ENCODE data around the gene UROC1.

The UROC1 gene

DNA sequence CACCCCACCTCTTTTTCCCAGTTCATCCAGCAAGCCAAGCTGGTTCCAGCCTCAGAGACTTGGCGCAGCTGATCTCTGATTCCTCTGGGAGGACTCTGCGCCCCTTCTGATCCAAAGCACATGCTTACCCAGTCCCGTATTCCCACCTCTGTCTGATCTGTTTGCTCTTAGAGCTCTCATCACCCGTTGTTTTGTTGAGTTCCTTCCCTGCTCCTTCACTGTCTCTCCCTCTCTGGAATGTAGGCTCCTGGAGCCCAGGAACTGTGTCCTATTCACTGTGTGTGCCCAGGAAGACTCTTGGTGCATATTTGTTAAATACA lies 40.6 kb downstream of the UROC1 start:
- DNase-seq = no peak

DNA sequence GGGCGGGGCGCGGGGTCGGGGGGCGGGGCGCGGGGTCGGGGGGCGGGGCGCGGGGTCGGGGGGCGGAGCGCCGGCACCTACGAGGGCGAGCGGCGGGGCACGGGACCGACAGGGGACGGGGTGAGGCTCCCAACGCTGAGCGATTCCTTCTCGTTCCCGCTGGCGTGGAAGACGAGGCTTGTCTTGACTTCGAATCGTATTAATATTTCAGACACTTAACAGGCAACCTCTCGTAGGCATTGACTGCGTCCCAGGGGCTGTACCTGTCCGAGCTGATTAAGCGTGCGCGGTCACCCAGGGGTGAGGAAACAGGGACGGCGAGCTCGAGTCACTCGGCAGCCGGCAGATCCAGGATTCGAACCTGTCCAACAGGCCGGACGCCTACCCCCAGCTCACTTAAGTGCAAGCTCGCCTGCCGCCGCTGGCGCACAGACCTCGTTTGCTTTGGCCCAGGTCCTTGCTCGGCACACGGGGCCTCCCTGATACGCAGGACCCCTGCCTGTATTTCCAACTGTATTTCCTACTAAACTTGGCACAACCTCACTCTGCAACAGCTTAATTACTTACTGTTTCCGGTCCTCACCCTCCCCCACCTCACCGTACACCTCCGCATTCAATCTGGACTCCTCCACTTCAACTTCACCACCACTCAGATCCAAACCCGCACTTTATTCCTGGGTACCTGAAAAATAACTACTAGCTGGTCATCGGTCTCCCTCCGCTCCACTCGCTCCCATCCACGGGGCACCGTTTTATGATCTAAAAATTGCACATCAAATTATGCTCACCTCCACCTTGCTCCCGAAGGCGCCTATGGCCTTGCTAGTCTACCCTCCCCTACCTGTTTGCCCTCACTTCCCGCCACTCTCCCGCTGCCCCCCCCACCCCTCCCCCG lies 41.2 kb downstream of the UROC1 start:
- DNase-seq = peak in 1 of 2 experiments; percentile 69

DNA sequence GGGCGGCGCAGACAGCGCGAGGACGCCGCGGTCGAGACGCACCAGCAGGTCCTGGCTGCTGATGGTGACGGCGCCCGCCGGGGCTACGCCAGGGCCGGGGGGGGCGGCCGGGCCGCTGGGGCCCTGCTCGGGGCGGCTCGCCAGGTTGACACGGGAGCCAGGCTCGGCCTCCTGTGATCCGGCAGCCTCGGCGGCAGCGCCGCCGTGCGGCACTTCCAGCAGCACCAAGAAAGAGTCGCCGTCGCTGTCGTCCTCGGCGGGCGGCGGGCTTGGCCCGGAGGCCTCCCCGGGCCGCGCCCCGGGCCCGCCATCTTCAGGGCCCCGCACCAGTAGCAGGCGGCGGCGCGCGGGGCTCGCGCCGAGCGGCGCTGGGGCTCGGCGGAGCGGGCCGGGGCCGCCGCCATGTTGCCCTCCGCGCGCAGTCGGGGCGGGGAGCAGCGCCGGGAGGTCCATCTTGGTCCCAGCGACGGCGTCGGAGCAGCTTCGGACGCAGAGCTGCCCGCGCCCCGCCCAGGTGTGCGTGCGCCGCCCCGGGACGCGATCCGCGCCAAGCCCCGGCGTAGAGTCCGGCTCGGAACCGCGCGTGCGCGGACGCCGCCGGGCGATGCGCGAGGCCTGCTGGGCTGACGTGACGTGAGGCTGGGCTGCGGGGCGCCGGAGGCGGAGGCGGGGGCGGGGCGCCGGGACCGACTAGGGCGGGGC lies 42.0 kb downstream of the UROC1 start, which contains the start of gene ZXDC:
ZXDC (minus strand) TSS at position 479 of the 702 bp plus-strand sequence; CDS start at position 453, 26 bp downstream.
- DNase-seq = peak; percentile 87 to 95

DNA sequence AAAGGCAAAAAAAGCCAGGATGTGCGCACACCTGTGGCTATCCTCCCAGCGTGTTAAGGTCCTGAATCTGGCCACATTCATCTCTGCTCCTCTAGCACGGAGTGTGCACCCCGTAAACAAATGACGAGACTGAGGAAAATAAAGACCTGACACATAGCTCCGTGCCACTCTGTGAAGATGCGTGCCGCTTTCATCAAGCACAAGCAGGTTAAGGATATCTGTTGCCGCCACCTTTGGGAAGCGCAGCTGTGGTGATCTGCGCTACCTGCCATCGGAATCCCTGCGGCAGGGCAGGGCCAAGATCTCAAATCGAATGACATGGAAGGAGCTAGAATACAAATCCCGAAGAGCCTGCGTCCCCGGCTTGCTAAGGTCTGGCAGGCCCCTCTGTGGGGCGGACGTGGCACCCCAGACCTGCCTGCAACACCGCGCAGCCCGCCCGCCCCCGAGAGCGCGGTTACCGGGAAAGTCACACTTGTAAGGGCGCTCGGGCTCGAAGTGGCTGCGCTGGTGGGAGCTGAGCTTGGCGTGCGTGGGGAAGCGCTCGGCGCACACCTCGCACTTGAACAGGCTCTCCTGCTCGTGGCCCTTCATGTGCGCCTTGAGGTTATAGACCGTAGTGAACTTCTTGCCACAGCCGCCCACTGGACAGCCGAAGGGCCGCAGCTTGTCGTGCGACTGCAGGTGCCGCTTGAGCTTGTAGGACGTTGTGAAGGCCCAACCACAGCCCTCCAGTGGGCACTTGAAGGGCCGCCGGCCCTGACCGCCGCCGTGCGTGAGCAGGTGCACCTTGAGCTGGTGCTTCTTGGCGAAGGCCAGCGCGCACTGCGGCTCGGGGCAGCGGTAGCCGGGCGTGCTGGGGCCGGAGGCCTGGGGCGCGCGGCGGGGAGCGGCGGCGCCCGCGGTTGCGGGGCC lies 42.8 kb downstream of the UROC1 start:
- DNase-seq = peak in 1 of 2 experiments; percentile 35

DNA sequence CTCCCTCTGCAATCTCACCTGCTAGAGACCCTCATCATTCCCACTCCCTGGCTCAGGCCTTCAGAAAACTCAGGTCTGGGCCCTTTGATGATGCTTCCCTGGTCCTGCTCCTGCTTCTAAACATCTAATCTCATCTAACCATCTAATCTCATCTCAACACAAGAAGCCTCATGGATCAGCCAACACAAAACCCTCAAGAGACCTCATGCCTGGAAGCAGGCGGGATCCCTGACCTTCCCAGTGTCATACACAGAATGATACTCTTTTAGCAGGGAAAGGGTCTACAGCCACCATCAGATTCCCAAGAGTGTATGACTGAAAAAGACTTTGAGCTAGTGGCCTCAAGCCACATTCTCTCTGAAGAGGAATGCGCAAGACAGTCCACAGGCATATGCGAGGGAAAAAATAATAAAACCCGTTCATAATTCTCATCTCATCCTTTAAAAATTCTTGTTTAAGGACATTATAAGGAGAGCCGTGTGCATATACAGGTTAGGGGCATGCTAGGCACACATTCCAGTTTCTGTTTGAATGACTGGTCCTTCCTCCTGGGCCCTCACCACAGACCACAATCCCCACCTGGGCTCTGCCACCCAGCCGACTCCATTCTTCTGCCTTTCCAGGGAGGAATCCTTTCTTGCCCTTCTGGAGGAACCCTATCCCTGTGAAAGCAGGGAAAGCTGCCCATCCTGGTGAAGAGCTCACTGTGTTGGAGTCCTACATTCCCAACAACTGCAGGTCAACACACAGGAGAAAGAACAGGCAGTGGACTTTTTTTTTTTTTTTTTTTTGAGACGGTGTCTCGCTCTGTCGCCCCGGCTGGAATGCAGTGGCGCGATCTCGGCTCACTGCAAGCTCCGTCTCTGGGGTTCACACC lies 44.0 kb downstream of the UROC1 start:
- no peak for DNase-seq

DNA sequence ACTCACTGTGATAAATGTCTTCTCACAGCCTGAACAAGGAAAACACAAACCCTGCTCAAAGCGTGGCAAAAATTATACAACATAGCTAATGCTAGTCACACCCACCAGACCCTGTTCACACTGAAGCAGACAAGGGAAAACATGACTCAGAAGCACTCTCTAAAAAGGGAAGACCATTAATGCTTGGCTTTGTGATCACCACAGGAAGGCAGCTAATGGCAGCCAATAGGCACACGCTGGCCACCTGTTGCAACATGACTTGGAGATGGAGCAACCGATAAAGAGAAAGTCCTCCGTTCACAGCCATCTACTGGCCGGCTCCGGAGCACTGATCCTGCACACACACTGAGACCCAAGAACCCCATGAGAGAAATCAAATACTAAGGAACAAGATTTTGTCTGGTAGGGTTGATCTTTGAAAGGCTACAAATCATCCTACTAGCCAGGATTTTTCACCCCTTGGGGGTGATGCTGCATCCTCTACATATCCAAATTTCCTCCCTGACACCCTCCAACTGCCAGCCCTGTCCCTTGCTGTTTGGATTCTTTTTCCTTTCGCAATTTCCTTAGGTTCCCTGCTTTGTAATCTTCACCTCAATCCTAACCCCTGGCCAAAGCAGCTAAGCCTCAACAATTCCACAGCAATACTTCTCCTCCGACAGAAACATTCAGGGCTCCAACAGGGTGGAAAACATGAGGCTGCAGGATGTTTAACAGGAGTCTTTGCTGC lies 45.1 kb downstream of the UROC1 start:
- peak in 1 of 2 experiments; percentile 56 for DNase-seq

DNA sequence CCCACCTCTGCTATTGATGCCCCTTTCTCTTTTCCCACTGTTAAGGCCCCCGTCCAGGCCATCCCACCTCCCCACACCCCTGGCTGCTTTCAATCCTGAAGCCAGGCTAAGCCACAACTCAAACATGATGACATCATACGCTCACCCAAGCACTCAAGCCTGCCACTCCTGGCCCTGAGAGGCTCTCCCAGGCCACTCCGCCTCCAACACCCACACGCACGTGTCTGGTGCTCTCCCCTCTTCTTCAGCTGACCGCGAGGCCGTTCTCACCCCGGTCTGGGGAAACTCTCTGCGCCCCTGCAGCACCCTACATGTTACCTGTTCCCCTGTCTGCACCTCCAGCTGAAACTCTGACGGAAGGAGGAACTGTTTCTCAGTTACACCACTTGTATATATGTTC lies 48.1 kb downstream of the UROC1 start:
- DNase-seq = no peak

DNA sequence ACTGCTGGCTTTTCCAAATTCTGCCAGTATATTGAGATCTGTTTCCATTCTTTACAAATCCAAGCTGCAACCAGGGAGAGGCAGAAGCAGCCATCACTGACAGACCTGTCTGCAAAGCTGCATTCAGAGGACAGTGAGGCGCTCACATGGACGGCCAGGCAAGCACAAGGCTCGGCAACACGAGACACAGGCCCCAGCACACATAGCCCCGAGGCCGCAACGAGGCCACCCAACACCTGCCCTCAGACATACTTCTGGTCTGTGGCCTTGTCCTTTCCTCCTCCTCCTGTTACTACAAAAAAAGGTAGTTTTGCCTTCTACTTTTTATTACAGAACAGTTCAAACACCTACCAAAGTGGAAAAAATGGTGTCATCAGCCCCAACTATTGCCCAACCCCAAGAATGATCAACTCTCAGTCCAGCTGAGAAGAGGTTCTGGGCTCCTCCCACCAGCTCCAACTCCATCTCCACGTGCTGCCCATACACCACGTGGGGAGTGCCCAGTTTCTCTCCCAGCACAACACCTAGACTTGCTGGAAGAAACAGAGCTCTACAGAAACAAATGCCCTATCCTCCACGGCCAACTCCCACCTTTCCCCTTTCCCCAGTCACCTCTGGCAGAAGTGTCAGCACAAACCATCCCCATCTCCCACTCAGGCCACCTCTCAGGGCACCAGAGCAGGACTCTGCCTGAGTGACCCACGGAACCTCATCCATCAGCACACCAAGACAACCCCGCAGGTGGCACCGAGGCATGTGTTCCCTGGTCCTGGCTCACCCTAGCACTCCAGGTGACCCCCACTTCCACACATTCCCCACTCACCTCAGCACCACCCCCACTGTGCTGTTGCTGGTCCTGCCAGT lies 49.3 kb downstream of the UROC1 start:
- no peak for DNase-seq

DNA sequence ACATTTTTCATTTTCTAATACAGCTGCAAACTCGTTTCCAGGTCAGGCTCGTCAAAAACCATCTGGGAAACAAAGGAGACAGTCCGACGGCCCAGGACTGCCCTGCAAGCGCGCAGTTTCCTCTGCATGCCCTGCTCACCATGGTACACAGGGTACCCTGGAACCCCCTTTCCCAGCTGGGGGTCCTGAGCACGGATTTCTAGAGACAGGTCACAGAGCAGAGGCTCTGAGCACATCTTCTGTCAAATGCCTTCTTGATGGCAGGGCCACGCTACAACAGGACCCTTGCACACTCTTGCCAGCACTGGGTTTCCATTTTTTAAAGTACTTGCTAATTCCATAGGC lies 50.0 kb downstream of the UROC1 start:
- no peak for DNase-seq

DNA sequence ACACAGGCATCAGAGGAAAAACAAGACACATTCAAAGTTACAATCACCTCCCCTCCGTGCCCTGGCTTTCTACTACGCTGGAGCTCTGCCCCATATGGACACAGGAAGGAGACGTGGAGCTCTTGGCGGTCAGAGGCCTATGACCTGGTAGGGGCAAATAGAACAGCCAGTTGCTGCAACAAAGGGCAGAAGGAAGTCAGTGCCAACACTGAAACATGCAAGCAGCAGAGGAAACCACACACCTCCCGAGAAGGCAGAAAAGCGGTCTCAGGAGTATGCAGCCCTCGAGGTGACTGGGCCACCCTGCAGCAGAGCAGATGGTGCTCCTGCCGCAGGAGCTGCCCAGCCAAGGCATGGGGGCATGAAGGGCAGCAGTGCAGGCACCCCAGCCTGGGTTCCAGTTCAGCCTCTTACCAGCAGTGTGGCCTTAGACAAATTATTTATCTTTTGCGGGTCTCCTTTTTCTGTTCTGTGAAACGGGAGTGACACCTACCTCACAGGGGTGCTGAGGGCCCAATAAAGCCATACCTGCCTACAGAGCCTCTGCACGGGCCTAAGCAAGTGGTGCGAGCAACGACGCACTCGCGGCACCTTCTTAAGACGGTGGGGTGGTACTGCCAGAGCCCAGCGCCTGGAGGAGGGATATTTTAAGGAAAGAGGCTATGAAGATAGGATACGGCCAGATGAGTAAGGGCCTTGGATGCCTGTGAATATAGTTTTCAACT lies 50.5 kb downstream of the UROC1 start:
- DNase-seq = peak in 1 of 2 experiments; percentile 53

DNA sequence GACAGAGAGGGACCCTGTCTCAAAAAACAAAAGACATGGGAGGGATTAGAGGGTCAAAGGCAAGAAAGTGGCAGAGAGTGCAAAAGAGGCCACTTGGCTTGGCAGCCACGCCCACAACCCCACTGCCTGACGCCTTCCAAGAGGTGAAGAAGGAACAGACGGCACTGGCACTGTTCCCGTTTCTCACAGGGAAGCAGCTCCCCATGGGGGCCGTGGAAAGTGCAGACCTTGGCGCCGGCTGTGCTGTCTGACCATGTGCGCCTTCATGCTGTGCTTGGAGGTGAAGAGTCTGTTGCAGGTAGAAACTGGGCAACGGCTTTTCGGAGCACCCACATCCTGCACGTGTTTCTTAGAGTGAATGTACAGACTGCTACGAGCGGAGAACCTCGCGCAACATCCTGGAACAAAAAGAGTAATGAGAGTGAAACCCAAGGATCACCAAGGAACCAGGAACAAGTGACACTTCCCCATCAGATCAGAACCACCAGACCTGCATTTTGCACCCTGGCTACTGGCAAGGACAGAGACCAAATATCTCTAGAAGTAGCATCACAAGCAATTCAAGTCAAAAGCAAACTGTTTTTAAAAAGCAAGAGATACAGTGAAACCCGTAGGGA lies 51.5 kb downstream of the UROC1 start:
- DNase-seq = peak; percentile 98

DNA sequence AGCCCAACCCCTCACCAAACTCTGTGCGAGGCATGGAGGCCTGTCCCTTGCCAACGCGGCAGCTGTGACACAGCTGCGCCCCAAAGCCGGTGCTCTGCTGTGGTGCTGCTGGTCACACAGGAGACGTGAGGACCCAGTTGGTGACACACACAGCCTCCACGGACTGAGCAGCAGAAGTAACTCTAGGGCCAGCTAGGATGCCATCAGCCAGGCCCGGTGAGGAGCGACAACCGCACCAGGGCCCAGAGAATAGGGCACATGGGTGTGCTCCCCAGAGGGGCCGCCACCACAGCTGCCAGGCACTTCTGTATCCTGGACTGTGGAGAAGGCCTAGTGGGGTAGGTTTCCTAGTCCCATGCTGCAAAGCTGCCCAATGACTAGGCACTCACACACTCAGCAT lies 52.6 kb downstream of the UROC1 start:
- DNase-seq = peak in 1 of 2 experiments; percentile 44

DNA sequence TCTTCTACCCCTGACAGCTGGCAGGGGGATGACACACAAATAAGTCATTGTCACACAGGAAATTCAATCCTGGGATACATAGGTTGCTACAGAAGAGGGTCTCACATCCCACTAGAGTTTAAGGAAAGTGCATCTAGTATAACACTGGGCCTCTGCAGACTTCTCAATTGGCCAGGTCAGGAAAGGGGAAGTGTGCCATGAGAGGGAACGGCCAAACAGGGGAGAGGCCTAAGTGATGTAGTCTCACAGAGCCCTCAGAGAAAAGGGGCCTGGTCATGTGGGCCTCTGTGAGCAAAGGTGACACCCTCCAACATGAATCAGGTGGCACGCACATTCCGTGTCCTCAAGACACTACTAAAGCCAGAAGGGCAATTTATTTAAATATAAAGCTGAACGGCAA lies 53.1 kb downstream of the UROC1 start:
- peak in 1 of 2 experiments; percentile 97 for DNase-seq

DNA sequence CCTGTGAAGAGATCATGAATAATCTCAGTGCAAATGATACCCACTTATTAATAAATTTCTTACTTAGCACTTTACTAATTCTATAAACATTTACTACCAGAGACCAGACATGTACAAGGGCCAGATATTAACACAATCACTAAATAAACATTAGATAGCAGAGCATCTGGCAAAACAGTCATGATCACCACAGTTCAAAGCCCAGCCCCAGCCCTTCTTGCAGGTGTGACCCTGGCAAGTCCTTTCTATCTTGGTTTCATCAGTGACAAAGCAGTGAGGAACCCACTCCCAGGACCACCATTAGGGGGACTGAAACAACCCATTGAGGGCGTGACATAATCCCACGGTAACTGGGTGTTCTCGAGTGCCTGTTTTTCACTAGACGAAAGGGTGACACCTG lies 53.5 kb downstream of the UROC1 start:
- peak in 1 of 2 experiments; percentile 89 for DNase-seq

DNA sequence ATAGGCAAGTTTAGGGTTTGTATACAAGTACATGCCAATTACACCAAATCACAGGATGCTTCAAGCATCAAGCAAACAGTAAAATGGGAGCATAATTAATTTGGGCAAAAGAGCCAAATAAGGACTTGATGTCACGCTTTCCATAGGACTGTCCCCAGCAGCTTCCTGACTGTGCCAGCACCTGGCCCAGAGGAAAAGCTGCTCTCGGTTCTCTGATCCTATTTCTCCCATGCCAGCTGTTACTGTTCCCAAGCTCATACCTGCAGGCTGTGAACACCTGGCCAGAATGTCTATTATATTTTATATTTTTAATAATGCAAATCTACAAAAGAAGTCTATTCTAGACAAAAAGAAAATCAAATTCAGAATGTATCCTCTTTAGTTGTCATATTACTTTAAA lies 54.1 kb downstream of the UROC1 start:
- DNase-seq = peak in 1 of 2 experiments; percentile 69

DNA sequence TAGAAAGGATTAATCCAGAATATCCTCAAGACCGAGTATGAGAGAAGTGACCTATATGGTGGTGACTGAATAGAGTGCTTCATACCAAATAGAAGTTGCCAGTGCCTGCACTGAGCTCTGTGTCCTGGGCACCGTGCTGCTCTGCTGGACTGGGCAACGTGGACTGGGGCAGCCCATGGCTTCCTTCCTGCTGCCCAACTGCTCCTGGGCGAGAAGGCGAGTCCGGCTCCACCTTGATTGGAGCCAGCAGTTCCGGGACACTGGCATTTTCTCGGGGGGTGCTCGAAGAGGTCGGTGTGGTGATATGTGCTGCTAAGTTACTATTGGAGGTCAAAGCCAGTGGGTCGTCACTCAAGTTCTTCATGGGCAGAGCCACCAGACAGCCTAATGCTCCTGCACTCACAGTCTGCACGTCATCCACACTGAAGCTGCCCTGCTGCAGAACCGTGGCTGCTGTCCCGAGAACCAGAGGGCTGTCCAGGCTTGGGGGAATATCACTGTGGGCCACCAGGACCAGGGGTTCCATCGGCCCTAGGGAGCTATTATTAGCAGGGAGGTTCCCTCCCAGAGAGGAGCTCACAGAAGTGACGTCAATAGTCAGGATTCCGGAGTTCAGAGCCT lies 56.0 kb downstream of the UROC1 start:
- DNase-seq = no peak

DNA sequence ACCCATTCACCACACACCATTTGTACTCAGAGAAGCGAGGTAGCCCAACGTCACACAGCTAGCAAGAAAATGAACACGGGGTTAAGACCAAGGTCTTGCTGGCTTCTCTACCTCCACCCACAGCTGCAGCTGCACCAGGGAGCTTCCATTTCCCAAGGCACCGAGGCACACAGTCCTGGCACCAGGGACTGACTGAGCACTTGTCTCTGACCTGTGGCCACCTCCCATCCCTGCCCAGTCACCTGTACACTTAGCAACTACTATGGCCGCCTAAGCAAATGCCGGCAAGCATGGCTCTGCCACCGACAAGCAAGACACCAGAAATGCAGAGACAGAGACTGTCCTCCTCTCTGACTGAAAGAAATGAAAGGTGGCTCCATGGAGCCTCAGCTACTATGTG lies 57.2 kb downstream of the UROC1 start:
- no peak for DNase-seq

DNA sequence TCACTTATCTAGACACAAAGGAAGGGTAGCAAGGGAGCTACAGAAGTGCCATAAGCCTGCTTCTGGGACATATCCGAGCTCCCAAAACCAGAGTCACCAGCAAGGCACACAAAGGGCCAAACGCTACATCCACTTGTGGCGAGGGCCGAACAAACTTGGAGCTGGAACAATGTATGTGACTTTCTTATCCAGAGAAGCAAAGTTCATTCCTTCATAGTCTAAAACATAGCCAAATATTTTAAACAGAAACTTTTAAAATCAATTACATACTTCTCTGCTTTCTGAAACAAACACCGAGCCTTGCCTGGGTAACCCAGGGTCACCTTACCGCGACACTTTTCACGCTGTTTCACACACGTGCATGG lies 57.8 kb downstream of the UROC1 start:
- no peak for DNase-seq
